Left ventricle myocardium inferior (tissue), 1 donor: ENCODE measurements around the gene IDH1. TPM values are rescaled to one million over a fixed set of nuclear protein-coding genes. Genes with fewer than 3 reads are reported as not detected.

Experiments used
- DNase-seq: peaks from one replicate; pipeline ENCODE4 v3.0.0-alpha.2; 2020
- H3K27ac ChIP-seq: fragments of 200-600 bp; replicated peaks from 2 replicates; pipeline ENCODE4 v1.8.0; 2021
- H3K27me3 ChIP-seq: fragments of 200-600 bp; 2 replicates; pipeline ENCODE4 v1.8.0; 2021; ENCODE audit warnings: low read depth
- H3K36me3 ChIP-seq: fragments of 200-600 bp; 2 replicates; pipeline ENCODE4 v1.8.0; 2021
- H3K4me1 ChIP-seq: fragments of 200-600 bp; 2 replicates; pipeline ENCODE4 v1.8.0; 2021
- H3K4me3 ChIP-seq: fragments of 200-600 bp; 2 replicates; pipeline ENCODE4 v1.8.0; 2021; ENCODE audit warnings: mild to moderate bottlenecking, moderate library complexity
- H3K9me3 ChIP-seq: fragments of 200-600 bp; replicated peaks from 2 replicates; pipeline ENCODE4 v1.8.0; 2021
- CTCF ChIP-seq: fragments of 200-600 bp; IDR thresholded peaks from 2 replicates; pipeline ENCODE4 v1.8.0; 2021; ENCODE audit warnings: antibody characterized with exemption, mild to moderate bottlenecking, borderline replicate concordance
- intact Hi-C: fragments of 100-400 bp; cut with micrococcal nuclease; formaldehyde crosslinking; loops from one replicate; pipeline ENCODE4 v1.11.0; 2022
- total RNA-seq: library from RNA; stranded (reverse); fragmentation: NEBNext Ultra II Directional; extraction: Animal tissue kit (Norgen Biotek cat#: 25700); gene quantifications from one replicate; pipeline ENCODE4 v1.2.1, GENCODE V29; 2021
- donor health status: DM: no; HTN: yes; CAD: no; lungs with severe emphysema.

Gene IDH1
- total RNA-seq, 1 donor from 2014 or later = 38.4 TPM

DNA sequence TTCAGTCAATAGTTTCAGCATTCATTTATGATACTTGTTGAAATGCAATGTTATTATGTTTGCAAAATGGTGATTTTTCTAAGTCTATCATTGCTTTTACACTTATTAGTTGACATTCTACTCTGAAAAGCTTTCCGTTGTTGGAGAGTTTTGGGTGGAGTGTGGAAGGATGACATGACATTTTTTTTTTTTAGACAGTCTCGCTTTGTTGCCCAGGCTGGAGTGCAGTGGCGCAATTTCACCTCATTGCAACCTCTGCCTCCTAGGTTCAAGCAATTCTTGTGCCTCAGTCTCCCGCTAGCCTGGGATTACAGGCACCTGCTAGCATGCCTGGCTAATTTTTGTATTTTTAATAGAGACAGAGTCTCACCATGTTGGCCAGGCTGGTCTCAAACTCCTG lies 41.0 kb upstream of the IDH1 start:
- intact Hi-C loops = no loop called here
- Histone ChIP-seq H3K27ac (no peak overlapping the region), H3K4me3 (no peak overlapping the region), H3K36me3 (peaks cover 60% of the 10 kb centered on the region), H3K27me3 (no peaks in the 10 kb centered on the region), H3K9me3 (peaks cover 4% of the 10 kb centered on the region), H3K4me1 (peaks cover 12% of the 10 kb centered on the region)
- DNase-seq = no peak
- no peak for TF ChIP-seq CTCF

DNA sequence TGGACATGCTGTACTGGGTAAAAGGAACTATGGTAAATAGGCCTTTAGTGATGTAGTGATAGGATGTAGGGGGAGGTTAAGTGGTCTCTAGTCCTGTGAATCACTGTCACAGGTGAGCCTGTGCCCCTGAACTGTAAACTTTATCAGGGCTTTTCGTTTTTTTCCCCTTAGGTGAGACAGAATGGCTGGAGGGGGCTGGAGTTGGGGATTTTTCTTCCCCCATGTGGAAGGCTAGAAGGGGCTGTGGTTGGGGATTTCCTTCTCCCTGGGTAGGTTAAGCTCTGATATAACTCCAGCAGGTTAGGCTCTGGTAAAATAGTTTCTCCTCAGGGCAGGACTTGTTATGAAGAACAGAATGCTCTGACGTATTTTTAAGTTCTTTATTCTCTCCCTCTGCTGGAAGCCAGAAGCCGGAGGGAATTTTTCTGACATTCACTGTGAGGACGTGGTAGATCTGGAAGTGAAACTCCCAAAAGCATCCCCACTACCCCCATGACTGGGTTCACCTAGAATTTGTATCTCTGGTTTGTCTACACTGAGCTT lies 39.7 kb upstream of the IDH1 start:
- no peak for DNase-seq
- H3K27me3 ChIP-seq = no peaks in the 10 kb centered on the region
- no peak overlapping the region for H3K4me3 ChIP-seq
- intact Hi-C loops = no loop called here
- peaks cover 12% of the 10 kb centered on the region for H3K4me1 ChIP-seq
- peaks cover 10% of the 10 kb centered on the region for H3K9me3 ChIP-seq
- peaks cover 62% of the 10 kb centered on the region for H3K36me3 ChIP-seq
- no peak for TF ChIP-seq CTCF
- no peak overlapping the region for H3K27ac ChIP-seq

- peaks cover 6% of the 10 kb centered on the region for H3K9me3 ChIP-seq
- H3K27ac ChIP-seq = peak overlapping the region; percentile 26
- no peak for DNase-seq
- peaks cover 35% of the 10 kb centered on the region for H3K4me1 ChIP-seq
- H3K4me3 ChIP-seq = no peak overlapping the region
- TF ChIP-seq CTCF = no peak
- no peaks in the 10 kb centered on the region for H3K27me3 ChIP-seq
- intact Hi-C loops = no loop called here
- peaks cover 84% of the 10 kb centered on the region for H3K36me3 ChIP-seq
Measured at GRCh38 chr2:208285853-208286252, 31.0 kb upstream of the IDH1 start.

DNA sequence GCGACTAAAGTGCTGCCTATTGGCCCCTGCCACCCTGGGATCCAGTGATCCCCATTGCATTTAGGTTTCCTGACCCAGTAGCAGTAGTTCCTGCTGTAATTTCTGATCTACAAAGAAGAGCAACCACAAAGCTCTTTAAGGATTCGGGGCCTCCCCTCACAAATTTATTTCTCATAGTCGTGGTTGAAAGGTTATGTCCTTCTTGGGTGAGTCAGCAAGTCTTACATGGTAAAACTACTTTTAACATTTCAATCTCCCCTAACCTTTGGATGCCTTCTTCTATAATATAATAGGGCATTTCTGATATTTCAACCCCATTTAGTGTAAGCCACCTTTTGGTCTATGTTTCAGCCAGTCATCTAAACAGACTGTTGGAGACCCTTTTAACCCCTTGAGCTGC lies 26.1 kb upstream of the IDH1 start:
- intact Hi-C loops = no loop called here
- DNase-seq = no peak
- no peak overlapping the region for H3K4me3 ChIP-seq
- no peak for TF ChIP-seq CTCF
- H3K4me1 ChIP-seq = peaks cover 33% of the 10 kb centered on the region
- H3K27me3 ChIP-seq = no peaks in the 10 kb centered on the region
- no peaks in the 10 kb centered on the region for H3K9me3 ChIP-seq
- H3K36me3 ChIP-seq = peaks cover 88% of the 10 kb centered on the region
- no peak overlapping the region for H3K27ac ChIP-seq

GRCh38 chr2:208280234-208280633 lies 25.4 kb upstream of the IDH1 start:
- no peaks in the 10 kb centered on the region for H3K27me3 ChIP-seq
- peaks cover 26% of the 10 kb centered on the region for H3K4me1 ChIP-seq
- peaks cover 95% of the 10 kb centered on the region for H3K36me3 ChIP-seq
- no peak overlapping the region for H3K4me3 ChIP-seq
- no peak for TF ChIP-seq CTCF
- no peak for DNase-seq
- no peaks in the 10 kb centered on the region for H3K9me3 ChIP-seq
- no peak overlapping the region for H3K27ac ChIP-seq
- intact Hi-C loops = no loop called here
